HG03060 (cell line): ENCODE data around the gene ZKSCAN5.
"Not testable (repeated sequence)": the region's sequence is repeated elsewhere in the genome, so short reads cannot be mapped to it uniquely, and the experiment has no call there.

Experiments used
- ATAC-seq: cut with Tn5 transposase; IDR thresholded peaks from one replicate; pipeline ENCODE4 v1.9.1; 2021; ENCODE audit warnings: low read depth, moderate number of reproducible peaks; ENCODE audit not compliant: unreplicated experiment

ZKSCAN5 gene

DNA sequence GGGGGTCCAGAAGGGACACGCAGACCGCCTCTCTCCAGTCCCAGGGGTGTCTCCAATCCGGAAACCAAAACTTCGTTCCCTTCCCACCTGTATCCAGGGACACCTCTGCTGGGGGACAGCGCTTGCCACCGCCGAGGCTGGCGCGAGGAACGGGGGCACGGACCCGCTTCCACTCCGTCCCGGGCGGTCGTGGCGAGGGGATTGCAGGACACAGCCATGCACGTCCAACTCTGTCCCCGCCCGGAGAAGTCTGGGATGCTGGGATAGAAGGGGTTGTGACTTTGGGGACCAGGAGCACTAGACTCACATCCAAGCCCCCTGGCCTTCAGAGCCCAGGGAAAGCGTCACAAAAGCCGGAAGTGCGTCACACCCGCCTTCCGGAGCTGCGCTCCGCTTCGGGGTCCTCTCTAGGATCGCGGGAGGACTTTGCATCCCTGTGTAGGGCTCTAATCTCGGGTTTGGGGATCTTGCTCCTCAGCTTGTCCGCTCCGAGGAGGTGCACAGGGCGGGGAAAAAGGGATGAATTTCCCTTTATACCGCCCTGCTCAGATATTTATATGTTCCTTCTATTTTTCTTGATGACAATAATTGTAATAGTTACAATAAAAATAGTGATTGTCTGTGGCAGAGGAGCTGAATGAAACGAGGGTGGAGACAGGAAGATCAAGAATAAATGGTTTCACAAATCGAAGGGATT is 47.5 kb downstream of the ZKSCAN5 start, which contains the start of gene FAM200A:
Gene FAM200A (minus strand): TSS at position 348 of the 697 bp plus-strand sequence. CDS start 3,707 bp downstream, outside the sequence.
- ATAC-seq, result peak; percentile 60

DNA sequence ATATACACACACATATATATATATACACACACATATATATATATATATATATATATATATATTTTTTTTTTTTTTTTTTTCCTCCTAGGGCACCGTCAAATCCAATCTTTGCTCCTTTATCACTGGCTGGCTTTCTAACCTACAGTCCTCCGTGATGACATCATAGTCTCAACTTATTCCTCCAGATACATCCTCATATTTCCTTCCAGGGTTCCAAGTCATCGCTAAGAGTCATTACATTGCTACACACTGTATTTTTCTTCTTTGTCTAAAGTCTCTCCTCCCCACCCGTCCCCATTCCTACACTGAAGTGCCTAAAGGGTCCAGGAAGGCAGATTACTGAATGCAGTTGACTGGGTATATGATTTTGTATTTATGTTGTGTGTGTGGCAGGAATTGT is 48.6 kb downstream of the ZKSCAN5 start:
- no peak for ATAC-seq

DNA sequence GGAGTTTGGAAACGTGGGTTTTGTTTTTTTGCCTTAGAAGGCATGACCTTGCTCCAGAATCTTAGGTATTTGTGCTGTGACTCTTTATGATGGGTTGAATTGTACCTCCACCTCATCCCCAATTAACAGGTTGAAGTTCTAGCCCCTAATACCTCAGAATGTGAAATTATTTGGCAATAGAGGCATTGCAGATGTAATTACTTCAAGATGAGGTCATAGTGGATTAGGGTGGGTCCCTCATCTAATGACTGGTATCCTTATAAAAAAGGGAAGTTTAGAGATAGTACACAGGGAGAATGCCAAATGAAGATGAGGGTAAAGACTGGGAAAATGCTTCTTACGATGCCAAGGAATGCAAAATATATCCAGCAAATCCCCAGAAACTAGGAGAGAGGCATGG is 50.5 kb downstream of the ZKSCAN5 start:
- no peak for ATAC-seq

DNA sequence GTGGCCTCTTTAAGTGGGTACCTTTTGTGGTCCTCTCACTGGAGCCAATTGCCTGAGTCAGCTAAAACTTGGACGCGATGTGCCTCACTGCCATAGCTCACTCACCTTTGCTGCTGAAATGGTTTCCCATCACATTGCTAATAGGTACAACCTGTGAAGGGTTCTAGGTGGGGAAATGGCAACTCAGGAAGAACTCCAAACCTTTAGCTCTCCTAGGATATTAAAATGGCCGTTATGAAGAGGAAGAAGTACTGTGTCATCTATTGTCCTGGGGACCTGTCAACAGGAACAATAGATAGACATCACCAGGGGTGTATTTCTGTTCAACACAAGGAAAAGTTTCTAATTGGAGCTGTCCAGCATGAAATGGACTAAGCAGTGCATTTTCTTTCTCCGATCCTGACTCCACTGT is 52.7 kb downstream of the ZKSCAN5 start:
- no peak for ATAC-seq

DNA sequence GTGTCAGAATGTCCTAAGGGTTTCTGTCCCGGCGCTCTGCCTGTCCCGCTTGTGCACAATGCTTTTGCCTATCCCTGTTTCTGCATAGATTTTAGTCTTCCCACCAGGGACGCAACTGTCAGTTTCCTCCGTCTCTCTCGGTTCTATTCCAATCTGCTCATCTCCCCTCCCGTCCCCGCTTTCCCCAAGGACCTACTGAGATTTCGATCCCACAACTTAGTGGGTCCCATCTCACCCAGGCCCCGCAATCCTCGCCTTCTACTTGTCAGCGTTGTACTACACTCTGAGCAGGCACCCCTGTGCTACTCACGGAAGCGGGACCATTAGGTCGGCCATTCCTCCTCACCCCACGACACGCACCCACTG is 53.5 kb downstream of the ZKSCAN5 start:
- no peak for ATAC-seq

DNA sequence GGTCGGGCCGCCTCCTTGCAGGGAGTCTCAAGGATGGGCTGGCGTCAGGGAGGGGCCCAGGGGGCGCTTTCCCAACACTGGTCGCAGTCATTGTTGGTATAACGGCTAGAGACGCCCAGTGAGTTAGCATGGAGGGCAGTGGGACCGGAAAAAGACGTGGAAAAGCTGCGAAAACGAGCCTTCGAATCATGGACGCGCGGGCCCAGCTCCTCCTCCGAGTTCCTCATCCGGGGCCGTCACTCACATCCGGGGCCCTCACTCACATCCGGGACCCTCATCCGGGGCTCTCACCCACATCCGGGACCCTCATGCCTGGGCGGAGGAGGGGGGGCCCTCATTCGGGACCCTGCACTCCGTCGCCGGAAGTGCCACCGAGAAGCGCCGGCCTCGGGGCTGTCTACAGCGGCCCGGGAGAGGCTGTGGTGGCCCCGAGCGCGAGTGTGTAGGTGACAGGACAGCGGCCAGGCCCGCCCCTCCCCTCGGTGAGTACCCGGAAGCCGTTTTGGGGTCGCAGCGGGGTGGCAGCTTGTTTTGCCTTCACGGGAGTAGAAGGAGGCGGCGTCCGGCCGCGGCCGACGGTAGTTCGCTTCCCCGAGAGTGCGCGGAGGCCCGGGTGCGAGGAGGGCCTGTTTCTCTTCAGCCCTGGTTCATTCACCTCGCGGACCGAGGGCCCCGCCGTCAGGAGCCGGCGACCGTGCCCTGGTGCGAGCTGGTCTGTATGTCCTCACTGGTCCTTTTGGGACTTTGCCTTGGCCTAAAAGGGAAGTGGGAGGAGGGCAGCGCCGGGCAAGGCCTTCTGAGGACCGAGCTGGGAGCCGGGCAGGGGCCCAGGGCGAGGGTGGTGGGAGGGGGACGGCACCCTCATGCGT is 54.1 kb downstream of the ZKSCAN5 start, which contains the start of gene ZNF655:
Gene ZNF655 (plus strand): TSS at position 337 of the 869 bp plus-strand sequence. CDS start 1,918 bp downstream, outside the sequence.
- no peak for ATAC-seq

DNA sequence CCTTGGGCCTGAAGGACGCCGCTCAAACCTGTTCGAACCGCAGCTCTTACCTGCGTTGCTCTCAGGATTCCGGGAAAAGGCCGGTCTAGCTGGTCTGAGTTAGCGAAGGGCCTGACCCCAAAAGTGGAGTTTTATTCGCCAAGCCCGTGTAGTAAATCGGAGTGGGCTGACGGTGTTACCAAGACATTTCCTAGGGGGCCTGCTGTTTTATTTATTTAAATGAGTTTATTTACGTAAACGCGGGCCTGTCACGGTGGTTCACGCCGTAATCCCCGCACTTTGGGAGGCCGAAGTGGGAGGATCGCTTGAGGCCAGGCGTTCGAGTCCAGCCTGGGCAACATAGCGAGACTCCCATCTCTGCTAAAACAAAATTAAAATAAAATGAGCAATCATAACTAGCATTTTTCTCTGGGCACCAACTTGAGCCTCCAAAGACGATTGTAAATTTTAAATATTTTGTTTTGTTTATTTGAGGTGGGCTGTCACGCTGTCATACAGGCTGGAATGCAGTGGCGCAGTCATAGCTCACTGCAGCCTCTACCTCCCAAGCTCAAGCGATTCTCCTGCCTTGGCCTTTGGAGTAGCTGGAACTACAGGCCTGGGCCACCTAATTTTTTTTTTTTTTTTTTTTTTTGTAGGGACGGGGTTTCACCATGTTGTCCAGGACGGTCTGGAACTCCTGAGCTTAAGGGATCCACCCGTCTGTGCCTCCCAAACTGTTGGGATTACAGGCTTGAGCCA is 54.9 kb downstream of the ZKSCAN5 start:
- ATAC-seq, result no peak

DNA sequence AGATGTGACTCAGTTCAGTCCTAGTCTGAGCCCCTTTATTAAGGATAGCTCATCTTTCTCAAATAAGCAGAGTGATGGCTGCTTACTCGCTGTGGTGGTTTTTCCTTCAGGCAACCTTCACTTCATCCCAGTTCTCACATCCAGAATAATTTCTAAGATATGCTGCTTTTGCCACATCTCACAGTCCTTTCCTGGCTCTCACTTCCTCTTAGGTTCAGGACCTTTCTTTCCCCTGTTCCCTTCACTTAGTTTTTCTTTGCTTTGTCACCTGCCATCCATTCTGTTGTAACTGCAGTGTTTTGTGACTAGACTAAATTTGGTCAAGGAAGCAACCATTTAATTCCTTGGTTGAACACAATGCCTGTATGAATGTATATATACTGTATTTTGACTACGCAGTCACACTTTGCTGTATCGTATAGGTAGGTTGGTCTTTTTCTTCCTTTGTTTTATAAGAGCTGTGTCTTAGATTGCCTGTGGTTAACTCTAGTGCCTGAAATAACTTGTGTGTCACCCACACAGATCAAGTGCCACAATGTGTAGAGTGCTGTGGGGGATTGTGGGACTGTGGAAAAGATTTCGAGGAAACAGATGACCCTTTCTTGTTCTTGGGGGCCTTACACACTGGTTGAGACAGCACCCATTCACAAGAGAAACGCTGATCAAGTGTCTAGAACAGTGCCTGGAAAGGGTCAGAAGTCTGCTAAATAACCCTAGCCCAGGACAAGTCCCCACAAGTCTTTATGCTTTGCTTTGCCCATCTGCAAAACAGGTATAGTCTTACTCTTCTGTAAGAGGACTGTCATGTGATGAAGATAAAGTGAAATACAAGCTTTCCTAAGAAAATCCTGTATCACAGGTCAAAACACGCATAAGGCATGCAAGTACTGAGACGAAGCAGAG is 56.6 kb downstream of the ZKSCAN5 start:
- ATAC-seq, result no peak

DNA sequence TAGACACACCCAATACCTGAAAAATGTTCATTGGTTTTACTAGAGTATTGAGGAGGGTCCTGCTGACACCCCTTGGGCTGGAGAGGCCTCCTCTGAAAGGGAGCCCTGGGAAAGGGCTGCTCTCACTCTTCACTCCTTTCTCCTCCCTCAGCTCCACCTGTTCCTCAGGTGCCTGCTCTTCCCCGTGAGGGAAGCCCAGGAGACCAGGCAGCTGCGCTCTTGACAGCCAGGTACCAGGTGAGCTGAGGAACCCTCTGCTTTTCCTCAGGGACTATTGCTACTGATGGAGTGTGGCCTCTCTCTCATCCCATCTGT is 57.2 kb downstream of the ZKSCAN5 start:
- ATAC-seq, result no peak

DNA sequence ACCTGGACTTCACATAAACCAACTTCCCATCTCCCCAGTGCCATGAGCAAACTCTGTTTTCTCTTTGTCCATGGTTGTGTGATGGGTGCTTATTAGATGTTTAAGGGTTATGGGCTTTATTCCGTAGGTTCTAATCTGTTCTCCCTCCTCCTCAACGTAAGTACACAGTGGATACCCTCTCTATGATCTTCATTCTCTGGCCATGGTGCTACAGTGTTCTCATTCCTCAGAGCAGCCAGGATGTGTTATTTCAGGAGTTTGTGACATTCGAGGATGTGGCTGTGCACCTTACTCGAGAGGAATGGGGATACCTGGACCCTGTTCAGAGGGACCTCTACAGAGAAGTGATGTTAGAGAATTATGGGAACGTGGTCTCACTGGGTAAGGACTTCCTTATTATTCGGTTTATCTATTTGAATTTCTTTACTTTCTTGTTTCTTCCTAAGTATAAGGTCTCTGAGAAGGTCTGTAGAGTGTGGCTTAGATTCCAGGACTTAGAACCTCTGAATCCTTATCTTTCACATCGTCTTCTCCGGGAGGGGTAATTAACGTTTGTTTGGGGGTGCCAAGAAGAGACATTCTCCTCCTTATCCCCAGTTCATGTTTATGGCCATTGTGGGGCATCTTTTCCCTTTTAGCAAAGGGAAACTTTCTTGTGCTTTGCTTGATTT is 57.8 kb downstream of the ZKSCAN5 start:
- ATAC-seq, result no peak

DNA sequence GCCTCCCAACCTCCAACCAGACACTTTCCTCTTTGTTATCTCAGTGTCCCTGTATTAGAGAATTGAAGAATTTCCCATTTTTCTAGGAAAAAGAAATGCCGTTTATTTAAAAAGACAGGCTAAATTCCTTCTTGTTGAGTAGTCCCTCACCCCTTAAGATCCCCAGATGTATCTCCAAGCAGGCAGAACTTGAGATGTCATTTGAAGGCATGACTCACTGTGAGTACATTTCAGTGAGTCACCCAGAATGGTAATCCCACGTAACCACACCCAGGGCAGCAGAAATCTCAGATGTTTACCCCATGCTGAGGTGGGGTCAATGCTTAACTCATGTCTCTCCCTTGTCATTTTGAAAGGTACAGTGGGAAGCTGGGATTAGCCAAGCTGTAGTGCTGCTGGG is 58.4 kb downstream of the ZKSCAN5 start:
- no peak for ATAC-seq

DNA sequence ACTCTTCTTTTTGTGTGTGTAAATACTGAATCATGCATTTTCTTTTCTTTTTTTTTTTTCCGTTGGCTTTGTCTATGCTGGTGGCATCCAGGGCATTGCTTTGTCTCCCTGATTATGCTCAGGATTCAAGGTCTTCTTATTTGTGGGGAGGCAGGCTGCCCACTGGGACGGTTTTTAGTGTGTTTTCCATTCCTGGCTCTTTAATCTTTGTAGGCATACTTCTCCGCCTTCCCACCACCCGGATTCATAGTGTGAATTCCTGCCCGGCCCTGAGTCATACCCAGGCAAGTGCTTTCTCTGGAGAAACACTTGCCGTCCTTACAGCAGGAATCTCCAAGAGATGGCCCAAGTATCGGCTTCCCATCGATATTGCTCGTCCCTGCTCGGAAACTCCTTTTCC is 59.2 kb downstream of the ZKSCAN5 start:
- ATAC-seq, result no peak

DNA sequence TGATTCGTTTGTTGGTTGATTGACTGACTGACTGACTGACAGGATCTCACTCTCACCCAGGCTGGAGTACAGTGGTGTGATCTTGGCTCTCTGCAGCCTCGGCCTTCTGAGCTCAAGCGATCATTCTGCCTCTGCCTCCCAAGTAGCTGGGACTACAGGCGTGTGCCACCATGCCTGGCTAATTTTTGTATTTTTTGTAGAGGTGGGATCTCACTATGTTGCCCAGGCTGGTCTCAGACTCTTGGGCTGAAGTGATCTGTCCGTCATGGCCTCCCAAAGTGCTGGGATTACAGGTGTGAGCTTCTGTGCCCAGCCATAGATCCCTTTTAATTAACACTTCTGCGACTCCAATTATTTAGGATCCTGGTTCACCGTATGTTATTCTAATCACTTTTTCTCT is 64.3 kb downstream of the ZKSCAN5 start:
- not testable (repeated sequence) for ATAC-seq

DNA sequence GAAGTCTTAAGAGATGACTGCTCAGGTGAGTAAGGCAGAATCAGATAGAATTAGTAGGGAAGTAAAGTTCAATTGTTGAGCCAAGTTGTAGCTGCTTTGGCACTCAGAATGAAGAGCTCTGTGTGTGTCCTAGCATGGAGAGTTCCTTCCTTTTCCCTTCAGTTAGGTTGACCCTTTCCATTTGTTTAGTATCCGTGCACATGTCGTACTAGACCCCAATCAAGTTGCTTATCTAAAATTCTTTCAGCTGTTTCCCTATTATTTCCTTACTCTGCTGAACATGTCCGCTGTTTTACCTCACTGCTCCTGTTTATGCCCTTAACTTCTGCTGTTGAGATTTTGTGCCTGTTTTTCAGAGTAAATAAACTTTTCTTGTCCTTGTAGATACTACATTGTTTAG is 67.3 kb downstream of the ZKSCAN5 start:
- ATAC-seq, result no peak

DNA sequence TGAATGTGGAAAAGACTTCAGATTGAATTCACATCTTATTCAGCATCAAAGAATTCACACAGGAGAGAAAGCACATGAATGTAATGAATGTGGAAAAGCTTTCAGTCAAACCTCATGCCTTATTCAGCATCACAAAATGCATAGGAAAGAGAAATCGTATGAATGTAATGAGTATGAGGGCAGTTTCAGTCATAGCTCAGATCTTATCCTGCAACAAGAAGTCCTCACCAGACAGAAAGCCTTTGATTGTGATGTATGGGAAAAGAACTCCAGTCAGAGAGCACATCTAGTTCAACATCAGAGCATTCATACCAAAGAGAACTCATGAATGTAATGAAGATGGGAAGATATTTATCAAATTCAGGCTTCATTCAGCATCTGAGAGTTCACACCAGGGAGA is 68.8 kb downstream of the ZKSCAN5 start:
- ATAC-seq, result no peak

DNA sequence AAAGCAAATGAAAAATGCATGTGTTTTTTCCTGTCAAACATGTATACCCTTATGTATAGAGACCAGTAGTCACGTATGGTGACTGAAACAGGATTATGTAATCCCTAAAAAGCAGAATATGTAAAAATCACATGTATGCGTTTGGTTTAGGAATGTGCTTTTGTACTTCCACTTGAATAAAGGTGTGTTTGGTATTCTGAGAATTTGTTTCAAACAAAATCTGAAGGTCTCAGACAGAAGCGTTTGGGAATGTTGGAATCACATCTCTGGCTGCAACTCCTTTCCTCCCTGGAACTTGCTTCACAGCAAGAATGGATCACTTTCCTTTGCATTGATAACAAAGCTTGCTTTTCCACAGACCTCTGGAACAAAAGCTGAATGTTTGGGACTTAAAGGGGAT is 71.8 kb downstream of the ZKSCAN5 start:
- no peak for ATAC-seq

DNA sequence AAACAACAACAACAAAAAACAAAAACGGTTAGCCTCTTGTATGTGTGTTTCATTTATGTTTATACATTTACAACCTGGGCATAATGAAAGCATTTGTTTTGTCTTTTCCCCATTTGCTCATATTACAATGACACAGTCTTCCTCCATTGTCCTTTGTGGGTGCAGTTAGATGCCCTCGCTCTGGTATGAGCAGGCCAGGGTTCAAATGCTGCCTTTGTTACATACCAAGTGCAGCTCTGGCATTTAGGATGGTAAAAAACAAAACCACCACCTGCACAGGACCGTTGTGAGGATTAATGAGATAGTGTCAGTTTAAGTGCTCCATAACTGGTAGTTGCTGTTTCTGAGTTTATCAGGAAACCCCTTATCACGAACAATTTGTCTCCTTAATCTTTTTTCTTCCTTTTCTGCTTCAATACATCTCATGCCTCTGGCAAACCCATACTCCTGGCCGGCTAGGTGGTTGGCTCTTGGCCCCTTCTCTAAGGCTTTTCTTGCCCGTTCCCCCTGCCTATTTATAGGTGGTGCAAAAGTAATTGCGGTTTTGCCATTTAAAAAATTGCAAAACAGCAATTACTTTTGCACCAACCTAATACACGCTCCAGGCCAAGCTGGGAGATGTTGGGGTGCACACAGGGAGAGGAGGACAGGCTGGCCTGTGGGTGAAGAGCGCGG is 75.0 kb downstream of the ZKSCAN5 start:
- no peak for ATAC-seq

DNA sequence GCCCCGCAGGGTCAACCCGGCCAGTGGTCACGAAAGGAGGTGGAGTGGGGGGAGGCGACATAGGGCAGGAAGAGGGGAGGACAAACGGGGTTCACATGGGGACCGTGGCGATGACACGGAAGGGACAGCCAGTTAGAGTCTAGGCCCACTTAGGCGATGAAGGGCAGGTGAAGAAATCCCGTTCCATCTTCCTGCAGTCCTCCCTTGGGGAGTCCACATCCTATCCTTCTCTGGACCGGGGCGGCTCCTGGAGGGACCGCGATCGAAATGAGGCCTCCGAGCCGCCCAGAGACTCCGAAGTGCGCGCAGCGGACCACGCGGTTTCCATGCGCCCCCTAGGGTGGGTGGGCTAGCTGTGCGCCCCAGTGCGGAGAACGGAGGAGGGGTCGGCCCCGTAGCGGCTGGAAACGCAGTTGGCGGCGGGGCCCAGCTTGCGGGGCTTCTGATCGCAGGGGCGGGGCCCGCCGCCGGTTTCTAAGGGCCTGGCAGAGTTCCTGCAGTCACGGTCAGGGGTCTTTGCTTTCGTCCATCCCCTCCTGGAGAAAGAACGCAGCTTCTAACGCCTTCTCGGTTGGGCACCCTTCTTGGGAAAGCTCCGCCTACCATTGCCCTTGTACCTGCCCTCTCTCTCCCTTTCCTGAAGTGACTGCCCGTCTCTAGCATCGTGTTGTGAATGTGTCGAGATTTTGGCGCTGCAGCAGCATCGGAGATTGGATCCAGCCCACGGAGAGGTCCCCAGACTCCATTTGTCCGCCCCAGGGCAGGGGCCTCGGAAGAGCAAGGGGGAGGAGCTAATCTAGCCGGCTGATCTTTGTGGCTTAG is 75.7 kb downstream of the ZKSCAN5 start:
- ATAC-seq, result no peak
